GM06990 (cell line): ENCODE results near the gene DNAL1.
A peak's percentile ranks its signal among the peaks of the same experiment; 100 is the strongest.

Source experiments
- DNase-seq: peaks from one replicate; pipeline ENCODE4 v3.0.0-alpha.2; 2011; ENCODE audit not compliant: insufficient read length; ENCODE audit errors: extremely low read depth
- H3K27me3 ChIP-seq: replicated peaks from 2 replicates; pipeline ENCODE4 v1.6.0; 2011; ENCODE audit warnings: low read length; ENCODE audit not compliant: control insufficient read depth, insufficient read depth
- H3K36me3 ChIP-seq: 2 replicates; pipeline ENCODE4 v1.5.1; 2011; ENCODE audit warnings: low read length; ENCODE audit not compliant: control insufficient read depth, insufficient read depth
- H3K4me3 ChIP-seq: replicated peaks from 2 replicates; pipeline ENCODE4 v1.5.1; 2011; ENCODE audit warnings: low read depth, mild to moderate bottlenecking, control low read depth, low read length
- CTCF ChIP-seq: IDR thresholded peaks from 2 replicates; pipeline ENCODE4 v1.5.1; 2011; ENCODE audit warnings: low read length, control low read depth, mild to moderate bottlenecking, inconsistent platforms; ENCODE audit not compliant: insufficient read depth, poor library complexity, severe bottlenecking

Gene DNAL1

GRCh38 chr14:73662487-73662943 lies 17.7 kb downstream of the DNAL1 start:
- Histone ChIP-seq H3K4me3 (no peak overlapping the region), H3K36me3 (no peaks in the 10 kb centered on the region), H3K27me3 (no peaks in the 10 kb centered on the region)
- no peak for DNase-seq
- no peak for TF ChIP-seq CTCF

GRCh38 chr14:73663548-73664212 lies 18.9 kb downstream of the DNAL1 start:
- no peak overlapping the region for H3K4me3 ChIP-seq
- no peaks in the 10 kb centered on the region for H3K36me3 ChIP-seq
- peak; percentile 4 for DNase-seq
- H3K27me3 ChIP-seq: no peaks in the 10 kb centered on the region
- no peak for TF ChIP-seq CTCF

- no peak for TF ChIP-seq CTCF
- H3K27me3 ChIP-seq: no peaks in the 10 kb centered on the region
- no peak for DNase-seq
- no peak overlapping the region for H3K4me3 ChIP-seq
- H3K36me3 ChIP-seq: no peaks in the 10 kb centered on the region
Observed at GRCh38 chr14:73665130-73665529, 20.3 kb downstream of the DNAL1 start.

GRCh38 chr14:73666583-73666982 lies 21.8 kb downstream of the DNAL1 start:
- DNase-seq: no peak
- Histone ChIP-seq H3K4me3 (no peak overlapping the region), H3K36me3 (no peaks in the 10 kb centered on the region), H3K27me3 (no peaks in the 10 kb centered on the region)
- TF ChIP-seq CTCF: no peak

- no peak for TF ChIP-seq CTCF
- no peaks in the 10 kb centered on the region for H3K27me3 ChIP-seq
- H3K4me3 ChIP-seq: no peak overlapping the region
- DNase-seq: no peak
- H3K36me3 ChIP-seq: no peaks in the 10 kb centered on the region
Observed at GRCh38 chr14:73667854-73668253, 23.1 kb downstream of the DNAL1 start.

GRCh38 chr14:73674986-73675385 lies 30.2 kb downstream of the DNAL1 start:
- no peak for TF ChIP-seq CTCF
- DNase-seq: no peak
- no peaks in the 10 kb centered on the region for H3K27me3 ChIP-seq
- no peaks in the 10 kb centered on the region for H3K36me3 ChIP-seq
- H3K4me3 ChIP-seq: no peak overlapping the region
